Measurements from ENCODE around the gene DSG3. TPM values are rescaled to one million over a fixed set of nuclear protein-coding genes. Genes with fewer than 3 reads are reported as not detected.

DSG3 gene
- polyA plus RNA-seq, 5 donors: not detected

DNA sequence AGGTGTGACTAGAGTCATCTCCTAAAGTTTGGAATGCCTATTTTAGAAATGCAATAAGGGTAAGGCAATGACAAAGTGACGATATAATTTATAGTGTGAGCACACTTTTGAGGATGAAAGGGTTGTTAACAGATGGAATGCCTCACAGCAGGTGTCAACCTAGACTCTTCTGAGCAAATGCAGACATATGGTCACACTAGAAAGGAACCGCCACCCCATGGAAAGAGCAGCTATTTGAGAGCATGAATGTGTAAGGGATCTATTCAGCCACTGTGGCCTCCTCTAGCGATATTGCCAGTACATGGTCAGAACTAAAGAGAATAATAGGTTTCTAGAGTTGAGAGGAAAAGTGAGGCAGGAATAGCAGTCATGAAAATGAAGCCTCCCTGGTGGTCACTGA lies 68.9 kb downstream of the DSG3 start:
- DNase-seq: no peak

- no peak for DNase-seq
Measured at GRCh38 chr18:31526374-31526773, 78.8 kb downstream of the DSG3 start.

Other genes starting within 250 kb of the DSG3 start
- gene DSG1, start 129.6 kb upstream of the DSG3 start, polyA plus RNA-seq (ENCODE audit: insufficient read depth in 1 of 5, insufficient read length in 5 of 5, low replicate concordance in 1 of 5): under 1 TPM in 1 of 5 donors, not detected in 4; 0.06 TPM
- gene DSG4, start 71.0 kb upstream of the DSG3 start, polyA plus RNA-seq (ENCODE audit: insufficient read depth in 1 of 5, insufficient read length in 5 of 5, low replicate concordance in 1 of 5): not detected
- gene DSG2, start 50.4 kb downstream of the DSG3 start, polyA plus RNA-seq (ENCODE audit: insufficient read depth in 1 of 5, insufficient read length in 5 of 5, low replicate concordance in 1 of 5): 10 to 100 TPM; 29.9 to 46.0 (median 41.8) TPM
- 10 to 100 TPM in 1 of 5 donors, 1 to 10 TPM in 1, under 1 TPM in 2, not detected in 1; 0.30 to 12.0 (median 1.5) TPM for gene TTR, start 144.1 kb downstream of the DSG3 start, polyA plus RNA-seq (ENCODE audit: insufficient read depth in 1 of 5, insufficient read length in 5 of 5, low replicate concordance in 1 of 5)
- gene B4GALT6, start 236.8 kb downstream of the DSG3 start, polyA plus RNA-seq (ENCODE audit: insufficient read depth in 1 of 5, insufficient read length in 5 of 5, low replicate concordance in 1 of 5): 10 to 100 TPM; 14.7 to 21.3 (median 15.7) TPM